ENCODE measurements around the gene KRT73.

DNA sequence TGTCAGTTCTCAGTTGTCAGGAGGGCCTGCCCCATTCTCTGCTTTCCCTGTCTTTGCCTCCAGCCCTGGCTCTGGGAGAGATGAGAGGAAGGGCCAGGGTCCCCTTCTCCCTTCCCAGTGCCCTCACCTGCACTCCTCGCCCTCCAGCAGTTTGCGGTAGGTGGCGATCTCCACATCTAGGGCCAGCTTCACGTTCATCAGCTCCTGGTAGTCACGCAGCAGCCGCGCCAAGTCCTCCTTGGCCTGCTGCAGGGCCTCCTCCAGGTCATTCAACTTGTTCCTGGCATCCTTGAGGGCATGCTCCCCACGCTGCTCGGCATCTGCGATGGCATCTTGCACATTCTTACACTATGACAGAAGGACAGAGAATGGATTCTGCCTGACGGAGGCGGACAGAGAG lies 28.3 kb upstream of the KRT73 start:
- TF ChIP-seq JUND (IDR thresholded peaks at IDR 0.05; ENCODE audit: borderline replicate concordance, low read depth, low read length): no peak
- no peak for TF ChIP-seq JUND (tag; IDR thresholded peaks at IDR 0.05; ENCODE audit: borderline replicate concordance, low read depth, low read length)
- TF ChIP-seq CTCF (IDR thresholded peaks at IDR 0.05 in 2 of 3, conservative IDR thresholded peaks at IDR 0.05 in 1 of 3; ENCODE audit: insufficient read depth in 2 of 3, low read depth in 1 of 3, low read length in 3 of 3): no peak
- no peak for TF ChIP-seq SRF (CRISPR knock-in tag; IDR thresholded peaks at IDR 0.05)
- no peak for TF ChIP-seq MAX (CRISPR knock-in tag; IDR thresholded peaks at IDR 0.05)
- TF ChIP-seq PHF8 (IDR thresholded peaks at IDR 0.05; ENCODE audit: borderline replicate concordance, low read length): no peak
- no peak for TF ChIP-seq HDAC6 (IDR thresholded peaks at IDR 0.05; ENCODE audit: low read depth, low read length)
- no peak for TF ChIP-seq BMI1 (IDR thresholded peaks at IDR 0.05; ENCODE audit: low read length)
- no peak for TF ChIP-seq SMAD1 (IDR thresholded peaks at IDR 0.05; ENCODE audit: low read depth, low read length, partially characterized antibody)
- no peak for TF ChIP-seq PTBP1 (IDR thresholded peaks at IDR 0.05; ENCODE audit: low read depth, low read length)
- TF ChIP-seq, protein P1, sequence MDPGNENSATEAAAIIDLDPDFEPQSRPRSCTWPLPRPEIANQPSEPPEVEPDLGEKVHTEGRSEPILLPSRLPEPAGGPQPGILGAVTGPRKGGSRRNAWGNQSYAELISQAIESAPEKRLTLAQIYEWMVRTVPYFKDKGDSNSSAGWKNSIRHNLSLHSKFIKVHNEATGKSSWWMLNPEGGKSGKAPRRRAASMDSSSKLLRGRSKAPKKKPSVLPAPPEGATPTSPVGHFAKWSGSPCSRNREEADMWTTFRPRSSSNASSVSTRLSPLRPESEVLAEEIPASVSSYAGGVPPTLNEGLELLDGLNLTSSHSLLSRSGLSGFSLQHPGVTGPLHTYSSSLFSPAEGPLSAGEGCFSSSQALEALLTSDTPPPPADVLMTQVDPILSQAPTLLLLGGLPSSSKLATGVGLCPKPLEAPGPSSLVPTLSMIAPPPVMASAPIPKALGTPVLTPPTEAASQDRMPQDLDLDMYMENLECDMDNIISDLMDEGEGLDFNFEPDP (CRISPR knock-in tag; IDR thresholded peaks at IDR 0.05): no peak
- no peak for TF ChIP-seq CREB3 (tag; conservative IDR thresholded peaks at IDR 0.05; ENCODE audit: low read depth)
